GM12801 (cell line): ENCODE measurements around the gene PRG3.

Experiments
- CTCF ChIP-seq: IDR thresholded peaks from one replicate; pipeline ENCODE4 v1.5.1; 2011; ENCODE audit warnings: control low read depth; ENCODE audit not compliant: insufficient read length; ENCODE audit errors: extremely low read depth

Gene PRG3

GRCh38 chr11:57380975-57381374 lies at the start of gene PRG3:
Gene PRG3, minus strand, starts transcription at chr11:57381150. Its CDS starts 442 bp downstream, at chr11:57380708.
- no peak for TF ChIP-seq CTCF

- no peak for TF ChIP-seq CTCF
Observed at GRCh38 chr11:57429946-57430345, 49.0 kb upstream of the PRG3 start.

GRCh38 chr11:57428643-57429042 lies 47.7 kb upstream of the PRG3 start:
- TF ChIP-seq CTCF = no peak

GRCh38 chr11:57427727-57428082 lies 46.8 kb upstream of the PRG3 start:
- TF ChIP-seq CTCF = no peak

- no peak for TF ChIP-seq CTCF
Observed at GRCh38 chr11:57426929-57427726, 46.2 kb upstream of the PRG3 start, which contains the start of gene SLC43A3. Gene SLC43A3, minus strand, starts transcription at chr11:57427121. Its CDS starts 949 bp downstream, at chr11:57426172.

GRCh38 chr11:57426439-57426928 lies 45.5 kb upstream of the PRG3 start:
- TF ChIP-seq CTCF = no peak

GRCh38 chr11:57425565-57426438 lies 44.9 kb upstream of the PRG3 start:
- TF ChIP-seq CTCF = no peak
